ENCODE results near the gene SOX6. TPM values are rescaled to one million over a fixed set of nuclear protein-coding genes. Genes with fewer than 3 reads are reported as not detected.
"Not testable (repeated sequence)": the region's sequence is repeated elsewhere in the genome, so short reads cannot be mapped to it uniquely, and the experiment has no call there.

The SOX6 gene
- total RNA-seq, 1 experiment from 2014 or later = 0.84 TPM

DNA sequence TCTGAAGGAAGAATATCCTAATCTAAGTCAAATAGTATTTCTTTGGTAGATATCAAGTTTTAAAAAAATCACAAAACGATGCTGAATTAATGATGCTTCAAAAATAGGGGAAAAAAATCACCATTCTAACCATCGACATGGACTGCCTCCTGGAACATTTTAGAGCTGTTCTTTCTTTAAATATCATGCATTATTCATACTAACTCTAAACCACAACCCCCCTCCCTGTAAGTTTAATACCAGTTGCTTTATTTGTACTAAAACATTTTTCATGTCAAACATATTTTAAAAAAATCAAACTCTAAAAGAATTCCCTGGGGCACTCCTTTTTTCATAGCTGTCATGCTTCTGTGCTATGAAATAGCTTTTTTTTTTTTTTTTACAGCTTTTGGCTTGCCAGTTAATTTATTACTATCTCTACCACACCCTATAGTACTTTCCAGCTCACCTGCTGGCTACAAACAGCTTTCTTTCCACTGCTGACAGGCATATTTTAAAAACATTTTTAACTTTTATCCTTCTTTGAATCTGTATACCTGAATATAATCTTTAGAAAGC lies 256.9 kb downstream of the SOX6 start:
- DNase-seq (ENCODE audit: low read depth) = no peak

- DNase-seq (ENCODE audit: low read depth) = no peak
Measured at GRCh38 chr11:16098526-16099205, 257.7 kb downstream of the SOX6 start.

- DNase-seq (ENCODE audit: low read depth) = no peak
Measured at GRCh38 chr11:16097543-16097942, 258.8 kb downstream of the SOX6 start.

- DNase-seq (ENCODE audit: low read depth) = peak; percentile 30
Measured at GRCh38 chr11:16096336-16096735, 260.0 kb downstream of the SOX6 start.

- peak; percentile 21 for DNase-seq (ENCODE audit: low read depth)
Measured at GRCh38 chr11:16095756-16096155, 260.6 kb downstream of the SOX6 start.

DNA sequence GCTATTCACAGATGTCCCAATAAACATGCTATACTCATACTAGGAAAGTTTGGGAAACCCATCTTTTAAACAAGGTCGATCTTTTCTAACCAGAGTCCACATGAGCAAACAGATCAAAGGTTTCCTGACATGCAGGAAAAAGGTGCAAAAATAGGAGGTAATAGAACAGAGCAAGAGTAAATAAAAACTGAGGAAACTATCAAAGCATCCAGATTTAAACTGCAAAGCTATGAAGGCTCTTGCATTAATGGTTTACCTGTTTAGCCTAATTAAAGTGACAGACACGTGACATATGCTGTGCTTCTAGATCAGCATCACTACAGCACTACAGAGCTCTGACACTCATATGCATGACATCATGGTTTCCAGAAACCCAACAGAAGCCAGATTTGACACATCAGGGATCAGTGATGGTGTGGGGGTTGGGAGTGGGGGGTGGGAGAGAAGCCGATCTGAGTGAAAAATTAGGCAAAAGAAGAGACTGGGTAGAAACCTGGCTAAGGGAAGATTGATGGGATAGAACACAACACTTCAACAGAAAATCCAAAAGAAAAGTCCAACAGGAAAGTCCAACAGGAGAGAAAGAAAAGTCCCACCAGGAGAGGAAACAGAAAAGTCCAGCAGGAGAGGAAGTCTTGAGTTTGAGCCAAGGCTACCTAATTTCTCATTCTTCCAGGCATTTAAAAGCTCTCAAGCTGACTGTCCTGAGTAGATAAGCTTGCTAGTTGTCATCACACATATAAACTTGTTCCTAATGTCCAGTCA lies 262.3 kb downstream of the SOX6 start:
- no peak for DNase-seq (ENCODE audit: low read depth)

DNA sequence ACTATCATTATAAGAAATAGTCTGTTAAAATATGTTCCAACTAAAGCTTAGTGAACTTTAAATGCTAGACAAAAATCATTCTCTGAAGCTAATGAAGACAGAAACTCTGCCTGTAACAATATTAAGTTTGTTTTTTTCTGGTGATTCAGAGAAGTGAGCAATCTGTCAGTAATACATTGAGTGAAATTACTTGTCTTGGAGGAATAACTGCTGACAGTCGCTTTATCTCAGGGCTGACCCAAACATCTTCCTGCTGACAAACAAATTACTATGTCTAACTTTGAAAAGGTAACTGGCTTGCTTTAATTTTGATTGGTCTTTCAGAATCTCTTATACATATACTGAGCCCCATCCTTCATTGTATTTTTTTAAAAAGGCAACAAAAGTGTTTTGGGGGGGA lies 264.5 kb downstream of the SOX6 start:
- DNase-seq (ENCODE audit: low read depth) = no peak

- DNase-seq (ENCODE audit: low read depth) = no peak
Measured at GRCh38 chr11:16089481-16089880, 266.9 kb downstream of the SOX6 start.

DNA sequence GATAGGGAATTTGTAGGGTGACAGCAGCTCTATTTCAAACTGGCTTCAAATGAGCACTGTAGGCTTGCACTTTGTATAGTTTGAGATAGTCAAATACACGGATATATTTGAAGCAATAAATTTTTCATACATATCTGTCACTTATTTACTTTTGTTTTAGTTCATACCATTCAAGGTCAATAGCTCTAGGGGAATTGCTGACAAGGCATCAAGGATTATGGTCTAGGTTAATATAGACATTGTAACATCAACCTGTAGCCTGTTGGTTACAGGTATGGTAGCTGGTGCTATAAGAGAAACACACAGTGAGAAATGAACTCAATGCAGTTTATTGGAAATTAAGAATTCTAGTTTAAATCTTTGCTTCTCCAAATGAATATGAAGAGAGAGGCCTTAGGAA lies 267.6 kb downstream of the SOX6 start:
- DNase-seq (ENCODE audit: low read depth) = no peak

- no peak for DNase-seq (ENCODE audit: low read depth)
Measured at GRCh38 chr11:16087886-16088285, 268.5 kb downstream of the SOX6 start.

DNA sequence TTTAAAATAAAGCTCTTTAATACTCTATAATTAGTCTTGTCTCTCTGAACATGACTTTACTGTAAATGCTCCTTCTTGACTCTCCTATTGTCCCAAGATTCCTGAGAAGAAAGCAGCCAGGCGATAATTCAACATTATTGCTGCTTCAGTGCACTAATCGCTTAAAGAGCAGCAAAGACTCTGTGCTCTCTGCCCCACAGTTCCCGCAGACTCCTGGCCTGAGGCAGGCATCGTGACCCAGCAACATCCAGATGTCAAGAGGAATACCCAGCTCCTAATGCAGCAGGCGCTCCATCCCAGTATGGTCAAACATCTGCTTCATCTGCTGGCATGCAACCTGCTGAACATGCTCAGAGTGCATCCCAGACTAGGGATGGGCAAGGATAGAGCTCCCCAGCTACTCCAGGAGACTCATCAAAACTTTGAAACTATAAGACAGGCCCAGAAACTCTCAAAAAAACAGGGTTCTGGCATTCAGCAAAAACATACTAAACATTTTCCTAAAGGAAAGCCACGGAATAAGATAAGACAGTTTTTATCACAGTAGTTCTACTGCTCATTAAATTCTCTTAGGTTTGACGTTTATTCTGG lies 270.0 kb downstream of the SOX6 start:
- DNase-seq (ENCODE audit: low read depth) = no peak

- no peak for DNase-seq (ENCODE audit: low read depth)
Measured at GRCh38 chr11:16082095-16083055, 274.0 kb downstream of the SOX6 start.

- no peak for DNase-seq (ENCODE audit: low read depth)
Measured at GRCh38 chr11:16081382-16082094, 274.8 kb downstream of the SOX6 start.

DNA sequence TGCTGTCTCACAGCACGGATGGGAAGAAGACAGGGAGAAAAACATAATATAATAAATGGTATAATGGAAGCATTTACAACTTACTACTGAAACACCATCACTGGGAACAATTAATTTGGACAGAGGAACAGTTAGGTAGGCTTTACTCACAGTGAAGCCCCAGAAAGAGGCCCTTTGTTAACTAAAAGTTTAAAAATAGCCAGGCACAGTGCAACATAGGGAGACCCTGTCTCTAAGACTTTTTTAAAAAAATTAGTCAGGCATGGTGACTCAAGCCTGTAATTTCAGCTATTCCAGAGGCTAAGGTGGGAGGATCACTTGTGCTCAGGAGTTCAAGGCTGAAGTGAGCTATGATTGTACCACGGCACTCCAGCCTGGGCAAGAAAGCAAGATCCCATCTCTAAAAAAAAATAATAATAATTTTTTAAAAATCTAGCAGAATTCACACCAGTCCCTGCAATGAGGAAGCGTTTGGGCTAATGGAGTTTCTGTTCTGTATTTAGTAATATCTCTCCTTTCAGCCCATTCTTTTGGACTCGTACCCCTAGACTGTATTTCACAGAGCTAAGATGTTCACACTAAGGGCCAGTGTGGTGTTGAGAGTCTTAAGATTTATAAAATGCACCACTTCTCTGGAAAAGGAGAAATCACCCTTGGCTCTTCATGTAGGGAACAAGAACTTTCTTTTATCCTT lies 275.5 kb downstream of the SOX6 start:
- peak; percentile 48 for DNase-seq (ENCODE audit: low read depth)

GRCh38 chr11:16078936-16079335 lies 277.4 kb downstream of the SOX6 start:
- DNase-seq (ENCODE audit: low read depth) = no peak

GRCh38 chr11:16070573-16070972 lies 285.8 kb downstream of the SOX6 start:
- no peak for DNase-seq (ENCODE audit: low read depth)

DNA sequence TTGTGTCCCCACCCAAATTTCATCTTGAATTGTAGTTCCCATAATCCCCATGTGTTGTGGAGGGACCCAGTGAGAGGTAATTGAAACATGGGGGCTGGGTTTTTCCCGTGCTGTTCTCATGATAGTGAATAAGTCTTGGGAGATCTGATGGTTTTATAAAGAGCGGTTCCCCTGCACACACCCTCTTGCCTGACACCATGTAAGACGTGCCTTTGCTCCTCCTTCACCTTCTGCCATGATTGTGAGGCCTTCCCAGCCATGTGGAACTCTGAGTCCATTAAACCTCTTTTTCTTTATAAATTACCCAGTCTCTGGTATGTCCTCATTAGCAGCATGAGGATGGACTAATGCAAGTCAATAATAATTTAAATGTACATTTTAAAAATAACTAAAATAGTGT lies 289.1 kb downstream of the SOX6 start:
- not testable (repeated sequence) for DNase-seq (ENCODE audit: low read depth)

- DNase-seq (ENCODE audit: low read depth) = no peak
Measured at GRCh38 chr11:16059332-16059731, 297.0 kb downstream of the SOX6 start.

- no peak for DNase-seq (ENCODE audit: low read depth)
Measured at GRCh38 chr11:16058671-16059070, 297.7 kb downstream of the SOX6 start.

GRCh38 chr11:16052750-16053149 lies 303.6 kb downstream of the SOX6 start:
- DNase-seq (ENCODE audit: low read depth) = no peak
